GM19468 (cell line): ENCODE results near the gene SNRPB2.

Experiments used
- ATAC-seq: cut with Tn5 transposase; IDR thresholded peaks from one replicate; pipeline ENCODE4 v1.9.1; 2021; ENCODE audit warnings: mild to moderate bottlenecking, moderate library complexity, moderate number of reproducible peaks; ENCODE audit not compliant: unreplicated experiment; ENCODE audit errors: extremely low read depth

Gene SNRPB2

DNA sequence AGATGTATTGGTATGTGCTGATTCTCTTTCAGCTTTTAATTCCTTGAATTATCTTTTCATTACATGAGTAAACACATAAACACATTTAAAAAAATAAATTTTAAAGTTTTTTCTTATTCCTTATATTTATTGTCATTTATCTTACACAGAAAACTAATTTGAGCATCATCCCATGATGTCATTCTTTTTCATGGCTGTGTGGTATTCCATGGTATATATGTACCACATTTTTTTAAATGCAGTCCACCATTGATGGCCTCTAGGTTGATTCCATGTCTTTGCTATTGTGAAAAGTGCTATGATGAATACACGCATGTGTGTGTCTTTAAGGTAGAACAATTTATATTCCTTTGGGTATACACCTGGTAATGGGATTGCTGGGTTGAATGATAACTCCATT is 51.7 kb downstream of the SNRPB2 start:
- no peak for ATAC-seq

DNA sequence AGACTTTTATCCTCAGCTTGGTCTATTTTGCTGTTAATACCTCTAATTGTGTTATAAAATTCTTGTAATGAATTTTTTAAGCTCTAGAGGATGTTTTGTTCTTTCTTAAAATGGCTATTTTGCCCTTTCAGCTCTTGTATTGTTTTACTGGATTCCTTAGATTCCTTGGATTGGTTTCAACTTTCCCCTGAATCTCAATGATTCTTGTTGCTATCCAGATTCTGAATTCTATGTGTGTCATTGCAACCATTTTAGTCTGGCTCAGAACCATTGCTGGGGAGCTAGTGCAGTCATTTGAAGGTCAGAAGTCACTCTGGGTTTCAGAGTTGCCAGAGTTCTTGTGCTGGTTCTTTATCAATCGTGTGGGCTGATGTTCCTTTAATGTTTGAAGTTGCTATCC is 55.4 kb downstream of the SNRPB2 start:
- ATAC-seq: no peak
